ENCODE data around the gene INVS.

DNA sequence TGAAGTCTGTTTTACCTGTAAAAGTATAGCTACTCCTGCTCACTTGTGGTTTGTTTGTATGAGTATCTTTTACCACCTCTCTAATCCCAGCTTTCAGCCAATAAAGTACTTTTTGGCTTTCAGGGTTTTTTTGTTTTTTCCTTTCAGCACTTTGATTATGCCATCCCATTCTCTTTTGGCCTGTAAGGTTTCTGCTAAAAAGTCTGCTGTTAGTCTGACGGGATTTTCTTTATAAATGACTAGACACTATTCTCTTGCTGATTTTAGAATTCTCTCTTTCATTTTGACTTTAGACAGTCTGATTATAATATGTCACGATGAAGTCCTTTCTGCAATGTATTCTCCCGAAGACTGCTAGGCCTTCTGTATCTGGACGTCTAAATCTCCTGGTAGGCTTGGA is 216.5 kb downstream of the INVS start:
- TF ChIP-seq POLR2A (IDR thresholded peaks at IDR 0.05) (no peak), CTCF (IDR thresholded peaks at IDR 0.05) (no peak)
